GM12878 (cell line): ENCODE measurements around the gene LMTK3. TPM values are rescaled to one million over a fixed set of nuclear protein-coding genes. Genes with fewer than 3 reads are reported as not detected.

Experiments used
- ATF2 ChIP-seq: IDR thresholded peaks from 2 replicates; pipeline ENCODE4 v1.6.1; 2012; ENCODE audit warnings: low read length, inconsistent platforms
- BCL3 ChIP-seq: IDR thresholded peaks from 2 replicates; pipeline ENCODE4 v1.6.1; 2011; ENCODE audit warnings: borderline replicate concordance, low read depth, mild to moderate bottlenecking, moderate library complexity, low read length; ENCODE audit not compliant: insufficient read depth, poor library complexity, severe bottlenecking
- EGR1 ChIP-seq, 2 experiments: IDR thresholded peaks; 1 replicate in 1 of 2; 2 replicates in 1 of 2; pipeline ENCODE4 v1.6.1; 2011 to 2012; ENCODE audit warnings: low read depth in 2 of 2, low read length in 2 of 2, borderline replicate concordance in 1 of 2, mild to moderate bottlenecking in 1 of 2, moderate library complexity in 1 of 2
- ESRRA ChIP-seq: IDR thresholded peaks from 2 replicates; pipeline ENCODE4 v1.6.1; 2012; ENCODE audit warnings: mild to moderate bottlenecking, low read length, improper control_type of control experiment
- FOS ChIP-seq: IDR thresholded peaks from 3 replicates; pipeline ENCODE4 v1.6.1; 2011; ENCODE audit warnings: borderline replicate concordance; ENCODE audit not compliant: insufficient read length; ENCODE audit errors: extremely low read depth
- HCFC1 ChIP-seq: fragments of 150-350 bp; IDR thresholded peaks from 2 replicates; pipeline ENCODE4 v1.6.1; 2014; ENCODE audit warnings: low read length
- HSF1 ChIP-seq: fragments of 150-350 bp; IDR thresholded peaks from 2 replicates; pipeline ENCODE4 v1.6.1; 2014; ENCODE audit warnings: mild to moderate bottlenecking, low read depth, low read length
- NFXL1 ChIP-seq: fragments of 450-650 bp; IDR thresholded peaks from 2 replicates; pipeline ENCODE4 v1.6.1; 2017; ENCODE audit warnings: antibody characterized with exemption, mild to moderate bottlenecking, borderline replicate concordance
- POLR2AphosphoS2 ChIP-seq: IDR thresholded peaks from 2 replicates; pipeline ENCODE4 v1.6.1; 2011; ENCODE audit warnings: low read depth, mild to moderate bottlenecking, low read length, improper control_type of control experiment, moderate library complexity
- POLR2AphosphoS5 ChIP-seq: IDR thresholded peaks from 2 replicates; pipeline ENCODE4 v1.6.1; 2011; ENCODE audit warnings: mild to moderate bottlenecking, low read length, inconsistent platforms
- RELB ChIP-seq: fragments of 450-650 bp; IDR thresholded peaks from 2 replicates; pipeline ENCODE4 v1.6.1; 2017; ENCODE audit warnings: low read depth, mild to moderate bottlenecking, moderate library complexity
- RUNX3 ChIP-seq: IDR thresholded peaks from 2 replicates; pipeline ENCODE4 v1.6.1; 2012; ENCODE audit warnings: low read length, inconsistent platforms
- SIX5 ChIP-seq: IDR thresholded peaks from 2 replicates; pipeline ENCODE4 v1.6.1; 2011; ENCODE audit warnings: mild to moderate bottlenecking, low read depth, low read length, moderate library complexity; ENCODE audit not compliant: severe bottlenecking
- SPI1 ChIP-seq: IDR thresholded peaks from 2 replicates; pipeline ENCODE4 v1.6.1; 2011; ENCODE audit warnings: low read depth, mild to moderate bottlenecking, low read length, moderate library complexity, borderline replicate concordance; ENCODE audit not compliant: insufficient read depth
- SRF ChIP-seq, 2 experiments: IDR thresholded peaks; 2 replicates each; pipeline ENCODE4 v1.6.1; 2011; ENCODE audit warnings: low read depth in 2 of 2, low read length in 2 of 2, mild to moderate bottlenecking in 1 of 2, moderate library complexity in 1 of 2
- TCF12 ChIP-seq: IDR thresholded peaks from 2 replicates; pipeline ENCODE4 v1.6.1; 2011; ENCODE audit warnings: low read depth, mild to moderate bottlenecking, low read length
- YY1 ChIP-seq: IDR thresholded peaks from 2 replicates; pipeline ENCODE4 v1.6.1; 2011; ENCODE audit warnings: low read depth, mild to moderate bottlenecking, low read length
- ZBTB40 ChIP-seq: fragments of 450-650 bp; IDR thresholded peaks from 2 replicates; pipeline ENCODE4 v1.6.1; 2016; ENCODE audit warnings: mild to moderate bottlenecking, moderate library complexity, borderline replicate concordance
- ZNF207 ChIP-seq: fragments of 450-650 bp; IDR thresholded peaks from 2 replicates; pipeline ENCODE4 v1.6.1; 2014; ENCODE audit warnings: antibody characterized with exemption, mild to moderate bottlenecking, borderline replicate concordance
- ZNF274 ChIP-seq: IDR thresholded peaks from one replicate; pipeline ENCODE4 v1.8.0; 2011; ENCODE audit not compliant: insufficient read length, insufficient read depth
- polyA plus RNA-seq, 11 experiments: library from polyadenylated mRNA; depleted of rRNA in 4 of 11; unstranded in 6 of 11; stranded (reverse) in 5 of 11; fragments of >200 nt; fragmentation: Nextera tagmentation in 4 of 11; fragmentation: Illumina TruSeq in 1 of 11; extraction: Ambion mirVana in 4 of 11; extraction: Trizol in 1 of 11; gene quantifications; 1 replicate in 1 of 11; 2 replicates in 10 of 11; pipeline versions ENCODE4 v1.2.1 to v1.2.3, GENCODE V29; 2011 to 2016; ENCODE audit warnings: inconsistent platforms in 2 of 11, missing spikeins in 2 of 11, low read depth in 1 of 11
- total RNA-seq, 4 experiments: library from RNA; depleted of rRNA in 3 of 4; stranded (reverse); fragments of >200 nt in 3 of 4; fragmentation: Illumina TruSeq in 1 of 4; extraction: Trizol in 1 of 4; gene quantifications; 2 replicates each; pipeline versions ENCODE4 v1.2.1 to v1.2.3, GENCODE V29; 2013 to 2021

LMTK3 gene
- total and polyA plus RNA-seq, 10 of the 15 experiments (the other 5 are each of a cell fraction or from before 2014, with no cell fraction given), result under 0.01 to 0.28 (median 0.04) TPM; not detected in 3

GRCh38 chr19:48469289-48469881 is 42.2 kb downstream of the LMTK3 start, which contains the start of gene CYTH2 (continued):
- TF ChIP-seq RELB (peak; percentile 89), TCF12 (no peak), ZNF274 (no peak), POLR2AphosphoS5 (peak; percentile 90), YY1 (peak; percentile 74), SRF (IDR thresholded peaks at IDR 0.05; ENCODE audit: low read depth in 2 of 2, low read length in 2 of 2) (0 out of 4 replicates have a peak, but pooled peaks of 1 of the 2 experiments have one; percentile 27), ESRRA (no peak), ZBTB40 (peak; percentile 80), FOS (no peak), ZNF207 (peak; percentile 84), ATF2 (no peak), HSF1 (no peak), SIX5 (no peak), EGR1 (IDR thresholded peaks at IDR 0.05; ENCODE audit: borderline replicate concordance in 1 of 2, low read depth in 2 of 2, low read length in 2 of 2) (peak in 1 of 2 experiments; percentile 36; a peak in 1 of 3 replicates), POLR2AphosphoS2 (peak; percentile 78; the same call in 1 of the 2 replicates), HCFC1 (peak; percentile 42), BCL3 (no peak), RUNX3 (no peak), SPI1 (no peak), NFXL1 (no peak)
